GM18502 (cell line): ENCODE measurements around the gene RAB23.
"Not testable (repeated sequence)": the region's sequence is repeated elsewhere in the genome, so short reads cannot be mapped to it uniquely, and the experiment has no call there.

Experiments
- ATAC-seq: cut with Tn5 transposase; IDR thresholded peaks from one replicate; pipeline ENCODE4 v1.9.1; 2021; ENCODE audit warnings: mild to moderate bottlenecking; ENCODE audit not compliant: unreplicated experiment, poor library complexity

RAB23 gene

GRCh38 chr6:57243954-57244353, 21.8 kb upstream of the RAB23 start:
- ATAC-seq: no peak

GRCh38 chr6:57243526-57243925, 21.4 kb upstream of the RAB23 start:
- not testable (repeated sequence) for ATAC-seq

- ATAC-seq: no peak
Measured at GRCh38 chr6:57242505-57242904, 20.4 kb upstream of the RAB23 start.

GRCh38 chr6:57226221-57226620, 4.1 kb upstream of the RAB23 start:
- no peak for ATAC-seq

GRCh38 chr6:57224769-57225515, 2.8 kb upstream of the RAB23 start:
- ATAC-seq: no peak

- no peak for ATAC-seq
Measured at GRCh38 chr6:57222743-57223077, 603 bp upstream of the RAB23 start.

- peak; percentile 81 for ATAC-seq
Measured at GRCh38 chr6:57221191-57221935, 744 bp downstream of the RAB23 start.

GRCh38 chr6:57220083-57220703, 1.9 kb downstream of the RAB23 start:
- ATAC-seq: no peak

- ATAC-seq: no peak
Measured at GRCh38 chr6:57217270-57217669, 4.8 kb downstream of the RAB23 start.

- no peak for ATAC-seq
Measured at GRCh38 chr6:57216235-57217101, 5.6 kb downstream of the RAB23 start.

- ATAC-seq: no peak
Measured at GRCh38 chr6:57215260-57215659, 6.8 kb downstream of the RAB23 start.

GRCh38 chr6:57210060-57210459, 12.0 kb downstream of the RAB23 start:
- no peak for ATAC-seq

GRCh38 chr6:57209030-57209429, 13.1 kb downstream of the RAB23 start:
- ATAC-seq: no peak

GRCh38 chr6:57207872-57208271, 14.2 kb downstream of the RAB23 start:
- ATAC-seq: no peak

GRCh38 chr6:57207141-57207540, 15.0 kb downstream of the RAB23 start:
- no peak for ATAC-seq

GRCh38 chr6:57205550-57206328, 16.4 kb downstream of the RAB23 start:
- no peak for ATAC-seq

- ATAC-seq: no peak
Measured at GRCh38 chr6:57201718-57202117, 20.4 kb downstream of the RAB23 start.

- no peak for ATAC-seq
Measured at GRCh38 chr6:57198926-57199636, 23.0 kb downstream of the RAB23 start.

- ATAC-seq: no peak
Measured at GRCh38 chr6:57195457-57195856, 26.6 kb downstream of the RAB23 start.
